ENCODE data around the gene MUCL3.

Gene MUCL3

GRCh38 chr6:30940361-30940986 is at the start of gene MUCL3:
TSS of gene MUCL3 (plus strand) at chr6:30940973. CDS start at chr6:30941000, 27 bp downstream.
- H3K27ac ChIP-seq, result no peak within 1 kb of the TSS
- no peak for TF ChIP-seq CTCF (conservative IDR thresholded peaks at IDR 0.05)
- no peak for TF ChIP-seq ZFX (IDR thresholded peaks at IDR 0.05)

GRCh38 chr6:30891450-30891723 is 49.4 kb upstream of the MUCL3 start:
- no peak overlapping the region for H3K27ac ChIP-seq
- no peak for TF ChIP-seq ZFX (IDR thresholded peaks at IDR 0.05)
- no peak for TF ChIP-seq CTCF (conservative IDR thresholded peaks at IDR 0.05)

- TF ChIP-seq CTCF (conservative IDR thresholded peaks at IDR 0.05) (no peak), ZFX (IDR thresholded peaks at IDR 0.05) (no peak)
- no peak overlapping the region for H3K27ac ChIP-seq
These were observed 48.8 kb upstream of the MUCL3 start for GRCh38 chr6:30891816-30892538.

- no peak overlapping the region for H3K27ac ChIP-seq
- no peak for TF ChIP-seq CTCF (conservative IDR thresholded peaks at IDR 0.05)
- no peak for TF ChIP-seq ZFX (IDR thresholded peaks at IDR 0.05)
These were observed 47.7 kb upstream of the MUCL3 start for GRCh38 chr6:30893001-30893591.

- TF ChIP-seq ZFX (IDR thresholded peaks at IDR 0.05), result no peak
- no peak overlapping the region for H3K27ac ChIP-seq
These were observed 47.1 kb upstream of the MUCL3 start for GRCh38 chr6:30893666-30894065.

- TF ChIP-seq ZFX (IDR thresholded peaks at IDR 0.05), result no peak
- no peak for TF ChIP-seq CTCF (conservative IDR thresholded peaks at IDR 0.05)
- H3K27ac ChIP-seq, result no peak overlapping the region
These were observed 46.4 kb upstream of the MUCL3 start for GRCh38 chr6:30894381-30894780.

GRCh38 chr6:30894935-30895334 is 45.8 kb upstream of the MUCL3 start:
- H3K27ac ChIP-seq, result no peak overlapping the region
- TF ChIP-seq CTCF (conservative IDR thresholded peaks at IDR 0.05) (no peak), ZFX (IDR thresholded peaks at IDR 0.05) (no peak)

All from C4-2B (cell line).